Activated CD4-positive, alpha-beta T cell treated with anti-CD3 and anti-CD28 coated beads for 1 hour (primary cell): ENCODE results near the gene CAPN12.

Experiments
- DNase-seq: peaks from one replicate; pipeline ENCODE4 v3.0.0-alpha.2; 2020

Gene CAPN12

GRCh38 chr19:38692458-38693379 is 51.6 kb downstream of the CAPN12 start:
- DNase-seq = no peak

- no peak for DNase-seq
Observed at GRCh38 chr19:38691938-38692457, 52.3 kb downstream of the CAPN12 start.

GRCh38 chr19:38690832-38691231 is 53.4 kb downstream of the CAPN12 start:
- no peak for DNase-seq

- DNase-seq = no peak
Observed at GRCh38 chr19:38690146-38690545, 54.1 kb downstream of the CAPN12 start.

- DNase-seq = no peak
Observed at GRCh38 chr19:38687837-38688378, 56.4 kb downstream of the CAPN12 start.

GRCh38 chr19:38686530-38686888 is 57.8 kb downstream of the CAPN12 start:
- DNase-seq = no peak

- DNase-seq = no peak
Observed at GRCh38 chr19:38685666-38686529, 58.4 kb downstream of the CAPN12 start.

- no peak for DNase-seq
Observed at GRCh38 chr19:38684862-38685665, 59.2 kb downstream of the CAPN12 start.

GRCh38 chr19:38684078-38684861 is 60.0 kb downstream of the CAPN12 start:
- no peak for DNase-seq

- peak; percentile 23 for DNase-seq
Observed at GRCh38 chr19:38683393-38684077, 60.7 kb downstream of the CAPN12 start.

- DNase-seq = no peak
Observed at GRCh38 chr19:38682872-38683392, 61.3 kb downstream of the CAPN12 start.

- no peak for DNase-seq
Observed at GRCh38 chr19:38682195-38682867, 61.9 kb downstream of the CAPN12 start.
